Neural progenitor cell (in vitro differentiated cells): Measurements from ENCODE around the gene SFR1. TPM values are rescaled to one million over a fixed set of nuclear protein-coding genes. Genes with fewer than 3 reads are reported as not detected.

ENCODE experiments used
- DNase-seq: peaks from one replicate; pipeline ENCODE4 v3.0.0-alpha.2; 2016; ENCODE audit warnings: low spot score
- H2AFZ ChIP-seq: fragments of 200-600 bp; sonication (generic); replicated peaks from 2 replicates; pipeline ENCODE4 v1.6.1; 2016; ENCODE audit warnings: antibody characterized with exemption
- H3F3A ChIP-seq: fragments of 200-600 bp; sonication (generic); 2 replicates; pipeline ENCODE4 v1.6.1; 2016; ENCODE audit warnings: antibody characterized with exemption, low read depth
- H3K27ac ChIP-seq: fragments of 200-600 bp; sonication (generic); 2 replicates; pipeline ENCODE4 v1.5.1; 2016; ENCODE audit warnings: mild to moderate bottlenecking
- H3K27me3 ChIP-seq: fragments of 200-600 bp; sonication (generic); 2 replicates; pipeline ENCODE4 v1.6.1; 2016; ENCODE audit warnings: mild to moderate bottlenecking, moderate library complexity
- H3K36me3 ChIP-seq: fragments of 200-600 bp; sonication (generic); 2 replicates; pipeline ENCODE4 v1.5.1; 2016
- H3K4me1 ChIP-seq: fragments of 200-600 bp; sonication (generic); 2 replicates; pipeline ENCODE4 v1.6.1; 2016; ENCODE audit warnings: mixed run types
- H3K4me2 ChIP-seq: fragments of 200-600 bp; sonication (generic); 2 replicates; pipeline ENCODE4 v1.6.1; 2016
- H3K4me3 ChIP-seq: fragments of 200-600 bp; sonication (generic); 2 replicates; pipeline ENCODE4 v1.5.1; 2016
- H3K79me2 ChIP-seq: fragments of 200-600 bp; sonication (generic); 2 replicates; pipeline ENCODE4 v1.6.1; 2016; ENCODE audit warnings: low read depth
- H3K9ac ChIP-seq: fragments of 200-600 bp; sonication (generic); 2 replicates; pipeline ENCODE4 v1.6.1; 2016
- H3K9me3 ChIP-seq: fragments of 200-600 bp; sonication (generic); 2 replicates; pipeline ENCODE4 v1.5.1; 2016; ENCODE audit warnings: low read depth
- H4K20me1 ChIP-seq: fragments of 200-600 bp; sonication (generic); 2 replicates; pipeline ENCODE4 v1.6.1; 2016; ENCODE audit warnings: low read depth
- H3K27ac Mint-ChIP-seq: 3 replicates; pipeline ENCODE4 v1.8.0; 2021; ENCODE audit warnings: mixed read lengths
- H3K27me3 Mint-ChIP-seq: 2 replicates; pipeline ENCODE4 v1.8.0; 2022; ENCODE audit warnings: low read depth, mild to moderate bottlenecking, inconsistent platforms, moderate library complexity, mixed read lengths; ENCODE audit not compliant: insufficient read depth
- H3K36me3 Mint-ChIP-seq: 3 replicates; pipeline ENCODE4 v1.8.0; 2021; ENCODE audit warnings: mixed read lengths
- H3K4me1 Mint-ChIP-seq: 3 replicates; pipeline ENCODE4 v1.8.0; 2021; ENCODE audit warnings: mixed read lengths
- H3K4me3 Mint-ChIP-seq: 3 replicates; pipeline ENCODE4 v1.8.0; 2021; ENCODE audit warnings: mild to moderate bottlenecking, moderate library complexity, mixed read lengths
- H3K9me3 Mint-ChIP-seq: 3 replicates; pipeline ENCODE4 v1.8.0; 2020; ENCODE audit warnings: mixed read lengths
- EZH2 ChIP-seq: fragments of 200-600 bp; sonication (generic); IDR thresholded peaks from 2 replicates; pipeline ENCODE4 v1.6.1; 2017; ENCODE audit warnings: antibody characterized with exemption, mild to moderate bottlenecking, moderate library complexity
- EZH2phosphoT487 ChIP-seq: fragments of 200-600 bp; sonication (generic); IDR thresholded peaks from 2 replicates; pipeline ENCODE4 v1.6.1; 2017; ENCODE audit warnings: antibody characterized with exemption
- total RNA-seq: library from RNA; depleted of rRNA; stranded (reverse); fragments of >200 nt; gene quantifications from 2 replicates; pipeline ENCODE4 v1.2.3, GENCODE V29; 2015; ENCODE audit warnings: low replicate concordance
- TF ChIP-seq, protein P1 (sequence below): fragments of 200-600 bp; sonication (generic); IDR thresholded peaks from 2 replicates; pipeline ENCODE4 v1.5.1; 2017; ENCODE audit warnings: antibody characterized with exemption, mild to moderate bottlenecking

SFR1 gene
- total RNA-seq, 1 donor from 2014 or later: 18.2 TPM

DNA sequence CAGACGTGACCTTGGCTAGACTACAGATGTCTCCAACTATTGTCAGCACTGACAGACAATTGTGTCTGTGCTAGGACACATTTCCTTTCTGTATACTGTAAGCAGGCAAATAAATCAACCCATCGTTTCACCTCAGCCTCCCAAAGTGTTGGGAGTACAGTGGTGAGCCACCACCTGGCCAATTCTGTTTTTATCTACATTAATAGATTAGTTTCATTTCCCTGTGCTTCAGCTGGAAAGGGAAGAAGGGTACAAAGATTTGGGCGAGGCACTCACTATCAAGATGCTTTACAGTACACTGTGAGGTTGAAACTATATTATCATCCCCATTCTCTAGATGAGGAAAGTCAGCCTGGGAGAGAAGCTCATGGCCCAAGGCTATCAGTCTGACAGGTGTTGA lies 21.9 kb downstream of the SFR1 start:
- H4K20me1 ChIP-seq: no peaks in the 10 kb centered on the region
- Mint-ChIP-seq H3K4me3 (no peak overlapping the region), H3K27me3 (no peaks in the 10 kb centered on the region), H3K4me1 (peaks cover 5% of the 10 kb centered on the region), H3K27ac (no peak overlapping the region), H3K36me3 (no peaks in the 10 kb centered on the region), H3K9me3 (no peaks in the 10 kb centered on the region)
- H3K27ac ChIP-seq: no peak overlapping the region
- H3K4me3 ChIP-seq: no peak overlapping the region
- no peak overlapping the region for H3K4me2 ChIP-seq
- H2AFZ ChIP-seq: no peak overlapping the region
- DNase-seq: no peak
- H3K27me3 ChIP-seq: no peaks in the 10 kb centered on the region
- H3K9ac ChIP-seq: no peak overlapping the region
- H3K9me3 ChIP-seq: no peaks in the 10 kb centered on the region
- H3K36me3 ChIP-seq: no peaks in the 10 kb centered on the region
- H3F3A ChIP-seq: peaks cover 7% of the 10 kb centered on the region
- H3K4me1 ChIP-seq: peaks cover 13% of the 10 kb centered on the region
- no peak for TF ChIP-seq EZH2
- no peak for TF ChIP-seq EZH2phosphoT487
- TF ChIP-seq, protein P1, sequence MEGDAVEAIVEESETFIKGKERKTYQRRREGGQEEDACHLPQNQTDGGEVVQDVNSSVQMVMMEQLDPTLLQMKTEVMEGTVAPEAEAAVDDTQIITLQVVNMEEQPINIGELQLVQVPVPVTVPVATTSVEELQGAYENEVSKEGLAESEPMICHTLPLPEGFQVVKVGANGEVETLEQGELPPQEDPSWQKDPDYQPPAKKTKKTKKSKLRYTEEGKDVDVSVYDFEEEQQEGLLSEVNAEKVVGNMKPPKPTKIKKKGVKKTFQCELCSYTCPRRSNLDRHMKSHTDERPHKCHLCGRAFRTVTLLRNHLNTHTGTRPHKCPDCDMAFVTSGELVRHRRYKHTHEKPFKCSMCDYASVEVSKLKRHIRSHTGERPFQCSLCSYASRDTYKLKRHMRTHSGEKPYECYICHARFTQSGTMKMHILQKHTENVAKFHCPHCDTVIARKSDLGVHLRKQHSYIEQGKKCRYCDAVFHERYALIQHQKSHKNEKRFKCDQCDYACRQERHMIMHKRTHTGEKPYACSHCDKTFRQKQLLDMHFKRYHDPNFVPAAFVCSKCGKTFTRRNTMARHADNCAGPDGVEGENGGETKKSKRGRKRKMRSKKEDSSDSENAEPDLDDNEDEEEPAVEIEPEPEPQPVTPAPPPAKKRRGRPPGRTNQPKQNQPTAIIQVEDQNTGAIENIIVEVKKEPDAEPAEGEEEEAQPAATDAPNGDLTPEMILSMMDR: no peak
- no peaks in the 10 kb centered on the region for H3K79me2 ChIP-seq

DNA sequence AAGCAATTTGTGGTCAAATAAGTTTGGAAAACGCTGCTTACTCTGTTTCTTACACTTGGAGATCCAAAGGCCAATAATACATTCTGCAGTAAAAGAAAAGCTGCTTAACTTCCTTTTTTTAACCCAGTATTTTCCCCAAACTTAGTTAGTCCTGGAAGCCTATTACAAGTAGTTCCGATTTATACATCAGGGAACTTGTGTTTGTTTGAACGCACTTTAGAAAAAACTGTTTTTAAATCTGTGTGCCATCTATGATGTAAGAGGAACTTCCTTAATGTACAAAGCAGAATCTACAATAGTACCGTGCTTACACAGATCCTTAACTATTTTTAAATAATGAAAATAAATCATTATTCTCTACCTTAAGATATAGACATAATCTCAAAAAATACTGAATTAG lies 23.0 kb downstream of the SFR1 start:
- peaks cover 13% of the 10 kb centered on the region for H3K4me1 ChIP-seq
- no peaks in the 10 kb centered on the region for H4K20me1 ChIP-seq
- H3K79me2 ChIP-seq: no peaks in the 10 kb centered on the region
- H3K9ac ChIP-seq: no peak overlapping the region
- no peak for TF ChIP-seq EZH2phosphoT487
- TF ChIP-seq, protein P1: no peak
- no peak for TF ChIP-seq EZH2
- peaks cover 7% of the 10 kb centered on the region for H3F3A ChIP-seq
- H3K9me3 Mint-ChIP-seq: no peaks in the 10 kb centered on the region
- H3K27me3 ChIP-seq: no peaks in the 10 kb centered on the region
- H3K4me3 Mint-ChIP-seq: no peak overlapping the region
- no peaks in the 10 kb centered on the region for H3K36me3 Mint-ChIP-seq
- H2AFZ ChIP-seq: peak overlapping the region; percentile 47
- H3K27me3 Mint-ChIP-seq: no peaks in the 10 kb centered on the region
- no peak overlapping the region for H3K27ac Mint-ChIP-seq
- no peak overlapping the region for H3K27ac ChIP-seq
- H3K36me3 ChIP-seq: no peaks in the 10 kb centered on the region
- no peak overlapping the region for H3K4me2 ChIP-seq
- no peak for DNase-seq
- H3K4me1 Mint-ChIP-seq: peaks cover 5% of the 10 kb centered on the region
- no peak overlapping the region for H3K4me3 ChIP-seq
- H3K9me3 ChIP-seq: no peaks in the 10 kb centered on the region

DNA sequence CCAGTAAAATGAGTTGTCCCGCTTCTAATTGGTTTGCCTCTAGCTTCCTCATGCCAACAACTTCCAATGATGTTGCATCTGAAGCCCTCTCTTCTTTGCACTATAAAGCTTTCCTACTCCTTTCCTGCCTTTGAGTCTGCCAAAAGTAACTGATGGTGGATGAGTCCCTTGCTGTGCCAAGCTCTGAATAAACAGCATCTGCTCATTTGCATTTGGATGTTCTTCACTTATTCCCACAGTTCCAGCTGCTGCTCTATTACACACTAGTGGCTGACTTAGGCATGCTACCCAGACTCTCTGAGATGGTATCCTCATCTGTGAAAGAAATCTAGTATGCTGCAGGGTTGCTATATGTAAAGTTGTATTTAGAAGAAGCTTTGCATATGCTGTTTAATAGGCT lies 24.9 kb downstream of the SFR1 start:
- Mint-ChIP-seq H3K27me3 (no peaks in the 10 kb centered on the region), H3K4me1 (peaks cover 3% of the 10 kb centered on the region), H3K9me3 (peaks cover 5% of the 10 kb centered on the region), H3K27ac (no peak overlapping the region), H3K36me3 (no peaks in the 10 kb centered on the region), H3K4me3 (no peak overlapping the region)
- TF ChIP-seq EZH2phosphoT487 (no peak), EZH2 (no peak)
- TF ChIP-seq, protein P1: no peak
- no peak for DNase-seq
- Histone ChIP-seq H3K4me1 (peaks cover 9% of the 10 kb centered on the region), H3F3A (no peaks in the 10 kb centered on the region), H3K9ac (no peak overlapping the region), H3K9me3 (peaks cover 6% of the 10 kb centered on the region), H2AFZ (no peak overlapping the region), H3K79me2 (no peaks in the 10 kb centered on the region), H3K27ac (no peak overlapping the region), H3K36me3 (peaks cover 4% of the 10 kb centered on the region), H4K20me1 (no peaks in the 10 kb centered on the region), H3K4me3 (no peak overlapping the region), H3K27me3 (no peaks in the 10 kb centered on the region), H3K4me2 (no peak overlapping the region)
